ENCODE measurements around the gene ADAMTSL1. TPM values are rescaled to one million over a fixed set of nuclear protein-coding genes. Genes with fewer than 3 reads are reported as not detected.

Gene ADAMTSL1
- total and polyA plus RNA-seq, 2 donors from 2014 or later: 3.0 to 27.3 TPM

DNA sequence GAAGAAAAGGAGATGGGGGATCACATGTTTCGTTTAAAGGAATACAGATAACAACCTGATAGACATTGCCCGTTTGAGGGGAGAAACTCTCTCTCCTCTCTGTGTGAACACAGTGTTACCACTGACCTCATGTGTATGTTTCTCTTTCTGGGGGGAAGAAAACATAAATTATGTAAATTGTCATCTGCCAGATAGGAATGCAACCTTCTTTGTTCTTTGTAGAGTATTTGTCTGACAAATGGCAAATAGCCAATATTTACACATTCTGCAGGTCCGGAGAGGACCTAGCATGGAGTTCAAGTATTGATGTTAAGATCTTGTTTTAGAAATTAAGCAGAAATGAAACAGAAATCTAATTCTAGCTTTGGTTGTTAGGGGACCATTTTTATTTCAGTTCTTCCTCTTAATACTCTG is 282.8 kb downstream of the ADAMTSL1 start:
- H3K36me3 ChIP-seq (ENCODE audit: control insufficient read depth in 2 of 3, insufficient read depth in 3 of 3, low read length in 3 of 3): no peaks in the 10 kb centered on the region
- no peak overlapping the region for H3K27ac ChIP-seq (ENCODE audit: low read depth in 2 of 2, low read length in 2 of 2)
- DNase-seq: no peak
- H3K9me3 ChIP-seq (ENCODE audit: control insufficient read depth in 2 of 3, insufficient read depth in 1 of 3, low read length in 3 of 3): no peaks in the 10 kb centered on the region
- no peak for TF ChIP-seq CTCF (IDR thresholded peaks at IDR 0.05; ENCODE audit: borderline replicate concordance, extremely low read depth, insufficient read depth)
- FAIRE-seq: no peak
- H3K4me3 ChIP-seq (ENCODE audit: low read length in 3 of 3): no peak overlapping the region
- peaks cover 0 to 13% (median 7%) of the 10 kb centered on the region in 3 donors for H3K4me1 ChIP-seq (ENCODE audit: control insufficient read depth in 2 of 3, insufficient read depth in 2 of 3, low read depth in 1 of 3, low read length in 3 of 3)
- intact Hi-C loops (cut with DNase I): no loop called here
- no peaks in the 10 kb centered on the region for H3K27me3 ChIP-seq (ENCODE audit: control insufficient read depth, insufficient read depth, low read length)
- no peak overlapping the region for H3K9ac ChIP-seq (ENCODE audit: low read length in 3 of 3)

DNA sequence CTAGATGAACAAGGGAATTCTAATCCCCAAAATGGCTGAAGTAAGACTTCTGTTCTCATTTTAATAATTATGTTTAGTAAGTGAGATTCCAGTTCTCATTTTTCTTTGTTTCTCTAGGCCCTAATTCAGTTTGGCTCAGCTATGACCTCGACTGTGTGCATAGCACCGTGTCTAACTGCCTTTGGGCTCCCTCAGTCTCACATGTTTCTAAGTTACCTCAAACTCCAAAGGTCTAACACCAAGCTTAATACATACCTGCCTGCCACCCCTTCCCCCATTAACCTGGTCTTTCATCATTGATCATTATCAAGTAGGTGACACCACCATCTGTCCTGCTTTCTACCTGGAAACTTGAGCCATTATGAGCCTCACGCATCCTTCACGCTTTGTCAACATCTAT is 285.9 kb downstream of the ADAMTSL1 start:
- H3K9me3 ChIP-seq (ENCODE audit: control insufficient read depth in 2 of 3, insufficient read depth in 1 of 3, low read length in 3 of 3): no peaks in the 10 kb centered on the region
- intact Hi-C loops (cut with DNase I): no loop called here
- H3K27me3 ChIP-seq (ENCODE audit: control insufficient read depth, insufficient read depth, low read length): no peaks in the 10 kb centered on the region
- H3K9ac ChIP-seq (ENCODE audit: low read length in 3 of 3): no peak overlapping the region
- H3K4me3 ChIP-seq (ENCODE audit: low read length in 3 of 3): no peak overlapping the region
- H3K27ac ChIP-seq (ENCODE audit: low read depth in 2 of 2, low read length in 2 of 2): no peak overlapping the region
- FAIRE-seq: no peak
- peak in 2 of 5 donors; percentile 46 to 68 for DNase-seq
- no peak for TF ChIP-seq CTCF (IDR thresholded peaks at IDR 0.05; ENCODE audit: borderline replicate concordance, extremely low read depth, insufficient read depth)
- H3K36me3 ChIP-seq (ENCODE audit: control insufficient read depth in 2 of 3, insufficient read depth in 3 of 3, low read length in 3 of 3): no peaks in the 10 kb centered on the region
- H3K4me1 ChIP-seq (ENCODE audit: control insufficient read depth in 2 of 3, insufficient read depth in 2 of 3, low read depth in 1 of 3, low read length in 3 of 3): peaks cover 0 to 13% (median 7%) of the 10 kb centered on the region in 3 donors

- Histone ChIP-seq H3K9ac (ENCODE audit: low read length in 3 of 3) (no peak overlapping the region), H3K36me3 (ENCODE audit: control insufficient read depth in 2 of 3, insufficient read depth in 3 of 3, low read length in 3 of 3) (no peaks in the 10 kb centered on the region), H3K4me3 (ENCODE audit: low read length in 3 of 3) (no peak overlapping the region), H3K4me1 (ENCODE audit: control insufficient read depth in 2 of 3, insufficient read depth in 2 of 3, low read depth in 1 of 3, low read length in 3 of 3) (peaks cover 0 to 13% (median 7%) of the 10 kb centered on the region in 3 donors), H3K27ac (ENCODE audit: low read depth in 2 of 2, low read length in 2 of 2) (no peak overlapping the region), H3K27me3 (ENCODE audit: control insufficient read depth, insufficient read depth, low read length) (no peaks in the 10 kb centered on the region), H3K9me3 (ENCODE audit: control insufficient read depth in 2 of 3, insufficient read depth in 1 of 3, low read length in 3 of 3) (no peaks in the 10 kb centered on the region)
- FAIRE-seq (no peak), DNase-seq (no peak)
- intact Hi-C loops (cut with DNase I): no loop called here
- no peak for TF ChIP-seq CTCF (IDR thresholded peaks at IDR 0.05; ENCODE audit: borderline replicate concordance, extremely low read depth, insufficient read depth)
Measured at GRCh38 chr9:18761742-18762300, 287.9 kb downstream of the ADAMTSL1 start.
